H9 (cell line): ENCODE data around the gene RTL5. TPM values are rescaled to one million over a fixed set of nuclear protein-coding genes. Genes with fewer than 3 reads are reported as not detected.

ENCODE experiments used
- DNase-seq: peaks from one replicate; pipeline ENCODE4 v3.0.0-alpha.2; 2017
- H2AFZ ChIP-seq: one replicate; pipeline ENCODE4 v1.6.1; 2013; ENCODE audit warnings: mild to moderate bottlenecking, low read length, control low read depth, moderate library complexity
- H2AK5ac ChIP-seq: 2 replicates; pipeline ENCODE4 v1.6.1; 2013; ENCODE audit warnings: low read length, control low read depth, mixed read lengths; ENCODE audit not compliant: insufficient read length
- H2BK120ac ChIP-seq: one replicate; pipeline ENCODE4 v1.6.1; 2013; ENCODE audit warnings: low read depth, mild to moderate bottlenecking, low read length, control low read depth, inconsistent platforms; ENCODE audit not compliant: poor library complexity, severe bottlenecking
- H2BK12ac ChIP-seq: 2 replicates; pipeline ENCODE4 v1.6.1; 2013; ENCODE audit warnings: low read length, control low read depth, mixed read lengths, low read depth; ENCODE audit not compliant: insufficient read length
- H2BK15ac ChIP-seq: 2 replicates; pipeline ENCODE4 v1.6.1; 2013; ENCODE audit warnings: low read depth, low read length, control low read depth
- H2BK20ac ChIP-seq: one replicate; pipeline ENCODE4 v1.6.1; 2013; ENCODE audit warnings: low read depth, mild to moderate bottlenecking, low read length, control low read depth, inconsistent platforms; ENCODE audit not compliant: poor library complexity, severe bottlenecking
- H2BK5ac ChIP-seq: 2 replicates; pipeline ENCODE4 v1.6.1; 2013; ENCODE audit warnings: low read length, control low read depth, mixed read lengths; ENCODE audit not compliant: insufficient read length
- H3K14ac ChIP-seq: 2 replicates; pipeline ENCODE4 v1.6.1; 2013; ENCODE audit warnings: low read length, control low read depth; ENCODE audit not compliant: insufficient read depth
- H3K18ac ChIP-seq: 2 replicates; pipeline ENCODE4 v1.6.1; 2013; ENCODE audit warnings: low read depth, mild to moderate bottlenecking, mixed read lengths, low read length, control low read depth; ENCODE audit not compliant: insufficient read length
- H3K23ac ChIP-seq: 2 replicates; pipeline ENCODE4 v1.6.1; 2013; ENCODE audit warnings: low read length, control low read depth, mixed read lengths, low read depth; ENCODE audit not compliant: insufficient read length
- H3K23me2 ChIP-seq: 2 replicates; pipeline ENCODE4 v1.6.1; 2013; ENCODE audit warnings: low read depth, mild to moderate bottlenecking, mixed read lengths, low read length, control low read depth; ENCODE audit not compliant: insufficient read length, poor library complexity, severe bottlenecking
- H3K27ac ChIP-seq: 2 replicates; pipeline ENCODE4 v1.5.1; 2013; ENCODE audit warnings: low read length, control low read depth, mixed read lengths, low read depth; ENCODE audit not compliant: insufficient read length
- H3K27me3 ChIP-seq: 2 replicates; pipeline ENCODE4 v1.6.1; 2013; ENCODE audit warnings: low read length, control low read depth, inconsistent platforms; ENCODE audit not compliant: insufficient read depth
- H3K4ac ChIP-seq: 2 replicates; pipeline ENCODE4 v1.6.1; 2013; ENCODE audit warnings: low read depth, mild to moderate bottlenecking, control low read depth, inconsistent platforms, low read length, moderate library complexity
- H3K4me1 ChIP-seq: 2 replicates; pipeline ENCODE4 v1.6.1; 2013; ENCODE audit warnings: low read length, control low read depth, inconsistent platforms; ENCODE audit not compliant: insufficient read depth
- H3K4me2 ChIP-seq: 2 replicates; pipeline ENCODE4 v1.6.1; 2013; ENCODE audit warnings: low read length, control low read depth, mixed read lengths; ENCODE audit not compliant: insufficient read length, insufficient read depth
- H3K56ac ChIP-seq: 2 replicates; pipeline ENCODE4 v1.6.1; 2013; ENCODE audit warnings: low read depth, mild to moderate bottlenecking, mixed read lengths, low read length, control low read depth; ENCODE audit not compliant: insufficient read length
- H3K79me1 ChIP-seq: 2 replicates; pipeline ENCODE4 v1.6.1; 2013; ENCODE audit warnings: low read depth, mild to moderate bottlenecking, moderate library complexity, low read length, control low read depth, inconsistent platforms; ENCODE audit not compliant: insufficient read depth, poor library complexity, severe bottlenecking
- H3K79me2 ChIP-seq: 2 replicates; pipeline ENCODE4 v1.6.1; 2013; ENCODE audit warnings: low read length, control low read depth, inconsistent platforms; ENCODE audit not compliant: insufficient read depth
- H3K9ac ChIP-seq: 2 replicates; pipeline ENCODE4 v1.6.1; 2013; ENCODE audit warnings: low read length, control low read depth, mixed read lengths; ENCODE audit not compliant: insufficient read length; ENCODE audit errors: extremely low read depth
- H3K9me3 ChIP-seq: one replicate; pipeline ENCODE4 v1.6.1; 2013; ENCODE audit warnings: low read depth, low read length, inconsistent platforms; ENCODE audit not compliant: control insufficient read depth
- H3T11ph ChIP-seq: one replicate; pipeline ENCODE4 v1.6.1; 2013; ENCODE audit warnings: mild to moderate bottlenecking, low read length, control low read depth, inconsistent platforms
- H4K20me1 ChIP-seq: one replicate; pipeline ENCODE4 v1.6.1; 2013; ENCODE audit not compliant: control insufficient read depth, insufficient read length, insufficient read depth
- H4K5ac ChIP-seq: 2 replicates; pipeline ENCODE4 v1.6.1; 2013; ENCODE audit warnings: low read depth, mild to moderate bottlenecking, mixed read lengths, low read length, control low read depth; ENCODE audit not compliant: insufficient read length
- H4K8ac ChIP-seq: replicated peaks from 2 replicates; pipeline ENCODE4 v1.6.1; 2013; ENCODE audit warnings: low read length, control low read depth, mixed read lengths, low read depth; ENCODE audit not compliant: insufficient read length
- H4K91ac ChIP-seq: 2 replicates; pipeline ENCODE4 v1.6.1; 2013; ENCODE audit warnings: low read depth, mild to moderate bottlenecking, moderate library complexity, mixed read lengths, low read length, control low read depth; ENCODE audit not compliant: insufficient read length
- H3K27ac Mint-ChIP-seq, 3 experiments: 2 replicates in 2 of 3; 3 replicates in 1 of 3; pipeline ENCODE4 v1.8.0; 2020 to 2021; ENCODE audit warnings: mixed read lengths in 3 of 3, mild to moderate bottlenecking in 1 of 3, moderate library complexity in 1 of 3
- H3K27me3 Mint-ChIP-seq: 2 replicates; pipeline ENCODE4 v1.8.0; 2021; ENCODE audit warnings: low read depth, mild to moderate bottlenecking, moderate library complexity, mixed read lengths
- H3K36me3 Mint-ChIP-seq, 3 experiments: 2 replicates in 2 of 3; 3 replicates in 1 of 3; pipeline ENCODE4 v1.8.0; 2020 to 2021; ENCODE audit warnings: low read depth in 3 of 3, mixed read lengths in 3 of 3; ENCODE audit not compliant: insufficient read depth in 1 of 3
- H3K4me1 Mint-ChIP-seq, 2 experiments: 2 replicates each; pipeline ENCODE4 v1.8.0; 2020; ENCODE audit warnings: mixed read lengths in 2 of 2
- H3K4me3 Mint-ChIP-seq, 2 experiments: 2 replicates in 1 of 2; 3 replicates in 1 of 2; pipeline ENCODE4 v1.8.0; 2020 to 2021; ENCODE audit warnings: mild to moderate bottlenecking in 2 of 2, mixed read lengths in 2 of 2, moderate library complexity in 1 of 2
- H3K9me3 Mint-ChIP-seq, 2 experiments: 2 replicates in 1 of 2; 3 replicates in 1 of 2; pipeline ENCODE4 v1.8.0; 2020; ENCODE audit warnings: mild to moderate bottlenecking in 2 of 2, mixed read lengths in 2 of 2, moderate library complexity in 1 of 2
- CTCF ChIP-seq: fragments of 200-600 bp; sonication (generic); conservative IDR thresholded peaks from 3 replicates; pipeline ENCODE4 v1.8.0; 2021; ENCODE audit warnings: antibody characterized with exemption, mild to moderate bottlenecking
- WGBS: extraction: QIAGEN DNeasy Blood & Tissue Kit; methylation state at CpG from one replicate; pipeline ENCODE4 v1.1.7; 2013; ENCODE audit warnings: missing lambda C conversion rate, low lambda C conversion rate, mixed read lengths; ENCODE audit not compliant: insufficient read length; ENCODE audit errors: extremely low coverage; 5-methylcytosine and 5-hydroxymethylcytosine counted together
- total RNA-seq: library from RNA; stranded (reverse); gene quantifications from 2 replicates; pipeline ENCODE4 v1.2.1, GENCODE V29; 2021

Gene RTL5
- total RNA-seq, 1 experiment from 2014 or later: 1.2 TPM

GRCh38 chrX:72142794-72143608, 11.3 kb upstream of the RTL5 start:
- no peaks in the 10 kb centered on the region for H3K79me1 ChIP-seq
- H3K4me3 Mint-ChIP-seq: no peak overlapping the region
- H2BK12ac ChIP-seq: no peak overlapping the region
- H3K9ac ChIP-seq: no peak overlapping the region
- no peak overlapping the region; a peak in 1 of 7 replicates for H3K27ac Mint-ChIP-seq
- H3K14ac ChIP-seq: no peak overlapping the region
- H3K18ac ChIP-seq: no peak overlapping the region
- H3K56ac ChIP-seq: no peak overlapping the region
- no peak overlapping the region for H3T11ph ChIP-seq
- H3K9me3 Mint-ChIP-seq: peaks cover 76% of the 10 kb centered on the region in 2 experiments
- no peaks in the 10 kb centered on the region for H4K20me1 ChIP-seq
- no peak overlapping the region for H2BK5ac ChIP-seq
- H3K36me3 Mint-ChIP-seq: peaks cover 25 to 42% (median 33%) of the 10 kb centered on the region in 3 experiments
- no peak overlapping the region for H2AK5ac ChIP-seq
- DNase-seq: no peak
- H3K27ac ChIP-seq: no peak overlapping the region
- H3K79me2 ChIP-seq: no peaks in the 10 kb centered on the region
- H4K5ac ChIP-seq: no peak overlapping the region
- no peak overlapping the region for H2AFZ ChIP-seq
- no peak overlapping the region for H3K4ac ChIP-seq
- no peaks in the 10 kb centered on the region for H3K23me2 ChIP-seq
- H2BK15ac ChIP-seq: no peak overlapping the region
- TF ChIP-seq CTCF: no peak
- H3K23ac ChIP-seq: no peak overlapping the region
- no peaks in the 10 kb centered on the region for H3K27me3 Mint-ChIP-seq
- H3K27me3 ChIP-seq: no peaks in the 10 kb centered on the region
- no CpG with 5 or more reads among the region's 11 CpGs for WGBS
- no peak overlapping the region for H3K4me2 ChIP-seq
- no peak overlapping the region for H4K8ac ChIP-seq
- no peak overlapping the region for H2BK20ac ChIP-seq
- peaks cover 34% of the 10 kb centered on the region for H3K9me3 ChIP-seq
- H4K91ac ChIP-seq: no peak overlapping the region
- H2BK120ac ChIP-seq: no peak overlapping the region
- no peaks in the 10 kb centered on the region for H3K4me1 ChIP-seq
- no peaks in the 10 kb centered on the region for H3K4me1 Mint-ChIP-seq
